ENCODE data around the gene ZNF440.
"Not testable (repeated sequence)": the region's sequence is repeated elsewhere in the genome, so short reads cannot be mapped to it uniquely, and the experiment has no call there.

Gene ZNF440

GRCh38 chr19:11814029-11814699 lies at the start of gene ZNF440:
Gene ZNF440, plus strand, starts transcription at chr19:11814273. Its CDS starts 175 bp downstream, at chr19:11814448.
- peak; percentile 32 to 97 (median 91) for DNase-seq

DNA sequence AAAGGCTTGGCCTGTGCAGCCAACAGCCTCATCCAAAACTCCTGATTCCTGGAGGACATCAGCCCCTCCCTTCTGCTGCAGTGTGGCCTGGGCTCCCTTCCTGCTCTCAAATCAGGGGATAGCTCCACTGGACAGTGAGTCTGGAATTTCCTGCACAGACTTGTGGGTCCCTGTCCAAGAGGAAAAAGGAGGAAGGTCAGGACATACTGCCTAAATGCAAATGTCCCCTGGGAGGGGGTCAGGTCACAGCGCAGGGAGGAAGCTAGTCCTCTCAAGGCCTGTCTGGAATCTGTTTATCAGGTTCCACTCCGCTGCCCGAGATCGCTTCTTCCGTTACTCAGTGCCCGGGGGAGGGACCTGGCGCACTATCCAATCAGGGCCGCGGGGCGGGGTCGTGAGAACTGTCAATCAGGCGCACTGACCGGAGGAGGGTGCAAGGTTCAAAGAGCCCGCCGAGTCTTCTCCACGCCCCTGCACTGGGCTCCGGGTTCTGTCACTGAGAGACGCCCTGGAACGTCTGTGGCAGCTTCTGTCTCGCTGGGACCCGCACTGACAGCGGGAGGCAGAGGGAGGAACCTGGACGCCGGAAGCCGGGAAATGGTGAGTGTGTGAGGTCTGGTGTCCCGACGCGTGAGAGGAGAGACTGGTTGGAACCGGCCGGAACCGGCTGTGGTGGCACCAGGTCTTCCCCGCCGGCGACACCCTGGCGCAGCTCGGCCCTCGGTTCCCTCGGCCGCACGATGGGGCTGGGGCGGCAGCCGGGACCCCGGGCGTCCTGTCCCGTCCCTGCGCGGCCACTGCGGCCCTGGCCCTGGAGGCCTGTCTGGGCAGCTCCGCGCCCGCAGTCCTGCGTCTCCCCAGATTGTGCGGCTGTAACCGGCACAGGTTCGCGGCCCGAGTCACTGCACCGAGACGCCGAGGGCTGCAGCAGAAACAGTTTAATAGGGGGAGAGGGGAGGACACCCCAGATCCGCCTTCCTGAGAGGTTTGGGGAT lies 47.2 kb upstream of the ZNF440 start, which contains the start of gene ZNF441:
TSS of gene ZNF441 (plus strand) at position 404 of the 995 bp plus-strand sequence. CDS start at position 598, 194 bp downstream.
- peak; percentile 72 to 99 (median 94) for DNase-seq

DNA sequence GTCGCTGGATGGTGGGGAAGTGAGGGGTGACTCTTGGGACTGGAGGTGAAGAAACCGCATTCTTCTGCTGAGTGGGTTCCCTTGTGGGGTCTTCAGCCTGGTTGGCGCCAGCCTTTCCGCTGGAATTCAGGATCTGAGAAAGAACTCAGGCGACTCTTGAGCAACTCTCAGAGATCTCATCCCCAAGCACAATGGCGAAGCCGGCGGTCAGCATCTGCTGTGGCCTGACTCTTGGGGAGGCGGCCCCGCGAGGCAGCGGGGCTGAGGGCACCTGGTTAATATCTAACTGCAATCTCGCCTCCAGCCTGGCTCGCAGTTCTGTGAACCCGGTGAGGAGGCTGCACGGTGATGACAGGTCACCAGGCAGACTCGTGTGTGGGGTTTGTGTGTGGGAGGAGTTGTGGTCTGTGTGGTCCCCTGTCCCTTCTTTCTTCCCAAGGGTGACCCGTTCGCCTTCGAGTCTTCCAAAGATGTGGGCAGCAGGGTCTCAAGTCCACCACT lies 46.4 kb upstream of the ZNF440 start:
- peak in 14 of 51 donors; percentile 2 to 27 (median 12) for DNase-seq

DNA sequence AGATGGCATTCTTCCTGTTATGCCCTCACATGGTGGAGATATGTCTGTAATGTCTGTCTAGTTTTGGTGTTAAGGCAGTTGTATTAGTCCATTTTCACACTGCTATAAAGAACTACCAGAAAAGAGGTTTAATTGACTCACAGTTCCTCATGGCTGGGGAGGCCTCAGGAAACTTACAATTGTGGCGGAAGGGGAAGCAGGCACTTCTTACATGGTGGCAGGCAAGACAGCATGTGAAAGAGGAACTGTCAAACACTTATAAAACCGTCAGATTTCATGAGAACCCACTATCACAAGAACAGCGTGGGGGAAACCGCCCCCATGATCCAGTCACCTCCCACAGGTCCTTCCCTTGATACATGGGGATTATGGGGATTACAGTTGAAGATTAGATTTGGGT lies 44.1 kb upstream of the ZNF440 start:
- no peak for DNase-seq

DNA sequence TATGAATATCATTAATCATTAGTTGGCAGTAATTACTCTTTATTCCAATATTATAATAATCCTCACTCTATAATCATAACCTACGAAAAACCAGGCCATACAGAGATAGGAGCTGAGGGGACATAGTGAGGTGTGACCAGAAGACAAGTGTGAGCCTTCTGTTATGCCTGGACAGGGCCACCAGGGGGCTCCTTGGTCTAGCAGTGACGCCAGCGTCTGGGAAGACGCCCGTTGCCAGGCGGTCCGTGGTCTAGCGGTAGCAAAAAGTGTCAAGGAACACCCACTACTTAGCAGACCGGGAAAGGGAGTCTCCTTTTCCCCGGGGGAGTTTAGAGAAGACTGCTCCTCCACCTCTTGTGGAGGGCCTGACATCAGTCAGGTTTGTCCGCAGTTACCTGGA lies 42.6 kb upstream of the ZNF440 start:
- DNase-seq: not testable (repeated sequence)

DNA sequence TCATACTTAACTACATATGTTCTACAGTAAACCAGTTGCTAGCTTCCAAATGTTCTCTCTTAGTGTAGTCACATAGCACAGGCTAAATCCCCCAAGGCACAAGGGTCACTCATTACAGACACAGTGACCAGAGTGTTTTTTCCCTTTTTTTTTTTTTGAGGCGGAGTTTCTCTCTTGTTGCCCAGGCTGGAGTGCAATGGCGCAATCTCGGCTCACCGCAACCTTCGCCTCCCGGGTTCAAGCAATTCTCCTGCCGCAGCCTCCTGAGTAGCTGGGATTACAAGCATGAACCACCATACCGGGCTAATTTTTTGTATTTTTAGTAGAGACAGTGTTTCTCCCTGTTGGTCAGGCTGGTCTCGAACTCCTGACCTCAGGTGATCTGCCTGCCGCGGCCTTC lies 37.4 kb upstream of the ZNF440 start:
- not testable (repeated sequence) for DNase-seq

- DNase-seq: no peak
Measured at GRCh38 chr19:11780431-11781020, 33.5 kb upstream of the ZNF440 start.

GRCh38 chr19:11781295-11782057 lies 32.6 kb upstream of the ZNF440 start:
- no peak for DNase-seq

- DNase-seq: no peak
Measured at GRCh38 chr19:11783767-11784166, 30.3 kb upstream of the ZNF440 start.

GRCh38 chr19:11784356-11784755 lies 29.7 kb upstream of the ZNF440 start:
- DNase-seq: no peak

GRCh38 chr19:11787536-11787935 lies 26.5 kb upstream of the ZNF440 start:
- no peak for DNase-seq

DNA sequence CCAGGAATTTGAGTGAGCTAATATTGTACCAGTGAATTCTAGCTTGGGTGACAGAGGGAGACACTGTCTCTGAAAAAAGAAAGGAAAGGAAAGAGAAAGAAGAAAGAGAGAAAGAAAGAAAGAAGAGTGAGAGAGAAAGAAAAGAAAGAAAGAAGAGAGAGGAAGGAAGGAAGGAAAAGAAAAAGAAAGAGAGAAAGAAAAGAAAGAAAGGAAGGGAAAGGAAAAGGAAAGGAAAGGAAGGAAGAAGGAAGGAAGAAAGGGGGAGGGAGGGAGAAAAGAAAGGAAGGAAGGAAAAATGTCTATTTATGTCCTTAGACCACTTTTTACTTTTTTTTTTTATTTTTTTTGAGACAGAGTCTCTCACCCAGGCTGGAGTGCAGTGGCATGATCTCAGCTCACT lies 21.1 kb upstream of the ZNF440 start:
- no peak for DNase-seq

GRCh38 chr19:11797491-11797890 lies 16.6 kb upstream of the ZNF440 start:
- peak in 50 of 51 donors; percentile 2 to 86 (median 62) for DNase-seq

DNA sequence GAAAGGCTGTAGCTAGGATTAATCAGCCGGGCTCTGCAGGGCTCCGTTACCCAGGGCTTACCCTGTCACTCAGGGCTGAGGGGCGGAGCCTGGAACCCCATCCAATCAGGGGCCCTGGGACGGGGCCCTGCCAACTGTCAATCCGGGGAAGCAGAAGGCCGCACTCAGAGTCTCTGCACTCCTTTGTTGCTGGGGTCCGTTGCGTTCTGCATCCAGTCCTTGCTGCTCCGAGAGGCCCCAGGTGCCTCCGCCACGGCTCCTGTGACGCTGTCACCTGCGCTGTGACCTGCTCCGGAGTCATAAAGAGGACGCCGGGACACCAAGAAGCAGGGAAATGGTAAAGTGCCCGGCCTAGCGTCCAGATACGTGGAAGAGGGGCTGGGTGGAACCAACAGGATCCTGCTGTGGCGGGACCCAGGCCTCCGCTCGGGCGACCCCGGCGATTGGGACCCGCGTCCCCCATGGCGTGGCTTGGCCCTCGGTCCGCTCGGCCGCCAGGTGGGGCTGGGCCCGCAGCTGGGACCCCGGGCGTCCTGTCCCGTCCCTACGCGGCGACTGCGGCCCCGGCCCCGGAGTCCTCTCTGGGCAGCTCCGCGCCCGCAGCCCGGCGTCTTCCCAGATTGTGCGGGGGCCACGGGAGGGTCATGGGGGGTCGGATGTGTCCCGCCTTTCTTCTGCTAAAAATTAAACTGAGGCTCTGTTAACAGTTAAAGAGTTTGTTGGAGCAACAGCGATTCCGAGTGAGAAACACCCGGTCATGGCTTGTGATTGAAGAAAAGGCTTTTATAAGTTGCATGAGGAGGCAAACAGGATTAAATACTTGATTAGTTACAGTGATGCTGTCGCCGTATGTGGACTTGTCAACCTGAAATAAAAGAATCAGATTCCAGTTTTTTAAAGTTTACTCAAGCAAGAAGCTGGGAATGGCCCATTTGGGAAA lies 15.4 kb upstream of the ZNF440 start, which contains the start of gene ZNF491:
TSS of gene ZNF491 (plus strand) at position 133 of the 940 bp plus-strand sequence. CDS start 7,431 bp downstream, outside the sequence.
- DNase-seq: peak; percentile 43 to 96 (median 87)

GRCh38 chr19:11806354-11807098 lies 7.5 kb upstream of the ZNF440 start:
- DNase-seq: no peak

- no peak for DNase-seq
Measured at GRCh38 chr19:11807099-11807380, 7.0 kb upstream of the ZNF440 start.

GRCh38 chr19:11813703-11814028 lies 407 bp upstream of the ZNF440 start:
- DNase-seq: no peak

DNA sequence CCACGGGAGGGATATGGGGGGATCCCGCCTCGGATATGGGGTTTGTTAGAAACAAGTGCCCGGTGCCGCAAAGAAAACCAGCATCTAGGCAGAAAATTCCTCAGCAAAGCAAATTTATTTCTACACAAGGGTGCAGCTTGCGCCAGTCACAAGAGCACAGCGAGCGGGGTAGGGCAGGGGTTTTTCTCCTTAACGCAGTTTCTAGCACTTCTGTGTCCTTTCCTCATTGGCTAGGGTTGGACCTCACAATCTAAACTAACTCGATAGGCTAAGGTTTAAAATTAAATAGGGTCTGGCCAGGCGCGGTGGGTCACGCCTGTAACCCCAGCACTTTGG lies 595 bp downstream of the ZNF440 start:
- DNase-seq: peak in 3 of 51 donors; percentile 28 to 53 (median 33)

GRCh38 chr19:11821474-11822109 lies 7.5 kb downstream of the ZNF440 start:
- peak in 4 of 51 donors; percentile 0 to 5 (median 2) for DNase-seq
